ENCODE measurements around the gene HTR5A. TPM values are rescaled to one million over a fixed set of nuclear protein-coding genes. Genes with fewer than 3 reads are reported as not detected.

The HTR5A gene
- total RNA-seq: not detected in 2 replicates

GRCh38 chr7:155069992-155070751 lies at the start of gene HTR5A:
HTR5A (plus strand) TSS chr7:155070324; CDS start chr7:155070900, 576 bp downstream.

Small RNA genes within 50 kb of the gene (small RNA-seq; reads per million reads assigned to genes)
- not detected for gene AC092628.1

Other genes starting within 250 kb of the HTR5A start
- 9.1 and 9.8 TPM in 2 replicates for gene PAXIP1, start 67.2 kb upstream of the HTR5A start, total RNA-seq
- gene INSIG1, start 227.6 kb downstream of the HTR5A start, total RNA-seq: 375 and 410 TPM in 2 replicates

Measured in hair follicle dermal papilla cell (primary cell).